GM19328 (cell line): ENCODE results near the gene TIPARP.
A peak's percentile ranks its signal among the peaks of the same experiment; 100 is the strongest.
"Not testable (repeated sequence)": the region's sequence is repeated elsewhere in the genome, so short reads cannot be mapped to it uniquely, and the experiment has no call there.

Source experiments
- ATAC-seq: cut with Tn5 transposase; IDR thresholded peaks from one replicate; pipeline ENCODE4 v1.9.1; 2021; ENCODE audit warnings: mild to moderate bottlenecking, moderate library complexity; ENCODE audit not compliant: unreplicated experiment

TIPARP gene

GRCh38 chr3:156648086-156648485 is 26.3 kb upstream of the TIPARP start:
- no peak for ATAC-seq

- ATAC-seq, result no peak
Observed at GRCh38 chr3:156649681-156650080, 24.7 kb upstream of the TIPARP start.

GRCh38 chr3:156652661-156653060 is 21.7 kb upstream of the TIPARP start:
- not testable (repeated sequence) for ATAC-seq

- ATAC-seq, result no peak
Observed at GRCh38 chr3:156654834-156655233, 19.6 kb upstream of the TIPARP start.

GRCh38 chr3:156655819-156656550 is 18.4 kb upstream of the TIPARP start:
- ATAC-seq, result no peak

GRCh38 chr3:156657440-156657839 is 16.9 kb upstream of the TIPARP start:
- no peak for ATAC-seq

GRCh38 chr3:156657862-156658731 is 16.3 kb upstream of the TIPARP start:
- no peak for ATAC-seq

GRCh38 chr3:156658732-156659090 is 15.7 kb upstream of the TIPARP start:
- no peak for ATAC-seq

- ATAC-seq, result no peak
Observed at GRCh38 chr3:156659260-156659659, 15.1 kb upstream of the TIPARP start.

GRCh38 chr3:156661155-156661554 is 13.2 kb upstream of the TIPARP start:
- no peak for ATAC-seq

GRCh38 chr3:156664011-156664830 is 10.2 kb upstream of the TIPARP start:
- no peak for ATAC-seq

- ATAC-seq, result peak; percentile 76
Observed at GRCh38 chr3:156664831-156665178, 9.6 kb upstream of the TIPARP start.

- no peak for ATAC-seq
Observed at GRCh38 chr3:156665291-156665690, 9.1 kb upstream of the TIPARP start.

- ATAC-seq, result no peak
Observed at GRCh38 chr3:156666073-156666472, 8.3 kb upstream of the TIPARP start.

- no peak for ATAC-seq
Observed at GRCh38 chr3:156668073-156668763, 6.2 kb upstream of the TIPARP start.

- no peak for ATAC-seq
Observed at GRCh38 chr3:156670077-156670476, 4.3 kb upstream of the TIPARP start.

GRCh38 chr3:156670652-156671051 is 3.7 kb upstream of the TIPARP start:
- ATAC-seq, result no peak

GRCh38 chr3:156673732-156674045 is 701 bp upstream of the TIPARP start:
- no peak for ATAC-seq

- no peak for ATAC-seq
Observed at GRCh38 chr3:156674911-156675829, 780 bp downstream of the TIPARP start.
